ENCODE data around the gene FAM3D. TPM values are rescaled to one million over a fixed set of nuclear protein-coding genes. Genes with fewer than 3 reads are reported as not detected.

The FAM3D gene
- total and polyA plus RNA-seq, 2 of the 8 experiments (the other 6 are each of a cell fraction or from before 2014, with no cell fraction given) = not detected

GRCh38 chr3:58672880-58673279, 6.3 kb upstream of the FAM3D start:
- Histone ChIP-seq H3K4ac (replicated peaks; ENCODE audit: insufficient read length, low read depth, low read length) (no peak overlapping the region), H4K91ac (replicated peaks; ENCODE audit: insufficient read length, low read length) (no peak overlapping the region)
- WGBS, 2 experiments (ENCODE audit: extremely low coverage in 1 of 2, insufficient coverage in 1 of 2, insufficient read length in 1 of 2, insufficient replicate concordance in 2 of 2, low coverage in 1 of 2, low lambda C conversion rate in 2 of 2, missing lambda C conversion rate in 1 of 2) = 96% methylated on average over 3 of the region's 3 CpGs; no CpG with 5 or more reads in 1 of the 2 experiments

More at GRCh38 chr3:58672880-58673279, 6.3 kb upstream of the FAM3D start:
- Histone ChIP-seq H3K18ac (ENCODE audit: extremely low read depth, low read length) (no peak overlapping the region), H3K23ac (ENCODE audit: insufficient read length) (no peak overlapping the region), H3K27ac (ENCODE audit: low read depth, low read length) (no peak overlapping the region), H2BK20ac (ENCODE audit: low read length) (no peak overlapping the region), H4K8ac (ENCODE audit: extremely low read depth, insufficient read depth, low read length) (no peak overlapping the region), H4K20me1 (replicated peaks in 1 of 2; ENCODE audit: control insufficient read depth in 1 of 2, insufficient read depth in 2 of 2, low read length in 2 of 2) (no peaks in the 10 kb centered on the region), H3K56ac (replicated peaks; ENCODE audit: insufficient read length, low read depth, low read length) (no peak overlapping the region), H3K4me1 (replicated peaks in 1 of 4; ENCODE audit: control insufficient read depth in 3 of 4, insufficient read depth in 4 of 4, low read length in 3 of 4) (no peaks in the 10 kb centered on the region), H3K23me2 (ENCODE audit: low read depth, low read length) (no peaks in the 10 kb centered on the region), H3K79me2 (ENCODE audit: control insufficient read depth in 1 of 2, insufficient read depth in 2 of 2, low read length in 2 of 2) (no peaks in the 10 kb centered on the region), H3K36me3 (ENCODE audit: control insufficient read depth in 2 of 4, insufficient read depth in 4 of 4, low read length in 3 of 4) (no peaks in the 10 kb centered on the region), H2AK5ac (ENCODE audit: low read depth, low read length) (no peak overlapping the region), H2BK15ac (ENCODE audit: low read length) (no peak overlapping the region), H3K27me3 (replicated peaks in 1 of 4; ENCODE audit: control insufficient read depth in 3 of 4, extremely low read depth in 1 of 4, insufficient read depth in 3 of 4, low read length in 3 of 4) (no peaks in the 10 kb centered on the region), H3K79me1 (ENCODE audit: low read depth, low read length) (no peaks in the 10 kb centered on the region), H2BK120ac (replicated peaks; ENCODE audit: low read depth, low read length) (no peak overlapping the region), H4K5ac (ENCODE audit: insufficient read length, low read depth, low read length) (no peak overlapping the region), H3K4me3 (ENCODE audit: extremely low read depth in 1 of 4, insufficient read depth in 2 of 4, low read depth in 3 of 4, low read length in 4 of 4) (no peak overlapping the region), H3K4me2 (ENCODE audit: insufficient read depth in 1 of 2, low read depth in 2 of 2, low read length in 2 of 2) (no peak overlapping the region), H2BK12ac (ENCODE audit: low read depth, low read length) (no peak overlapping the region), H2AFZ (ENCODE audit: low read length) (no peak overlapping the region), H2BK5ac (ENCODE audit: low read depth, low read length) (no peak overlapping the region), H3K14ac (ENCODE audit: insufficient read length) (no peak overlapping the region), H3K9me3 (ENCODE audit: insufficient read depth in 2 of 2, low read depth in 1 of 2, low read length in 1 of 2) (no peaks in the 10 kb centered on the region), H3K9ac (replicated peaks in 1 of 4; ENCODE audit: extremely low read depth in 1 of 4, low read depth in 3 of 4, low read length in 3 of 4) (no peak overlapping the region)
- no peak for FAIRE-seq
- no peak for DNase-seq (ENCODE audit: low read depth in 1 of 2, low spot score in 2 of 2)
- no peak for TF ChIP-seq BCL11A (IDR thresholded peaks at IDR 0.05; ENCODE audit: low read depth in 2 of 2, low read length in 2 of 2)
- no peak for TF ChIP-seq KDM1A (IDR thresholded peaks at IDR 0.05; ENCODE audit: borderline replicate concordance, low read length)
- no peak for TF ChIP-seq MAX (IDR thresholded peaks at IDR 0.05)
- TF ChIP-seq JUND (IDR thresholded peaks at IDR 0.05; ENCODE audit: low read length) = no peak
- TF ChIP-seq JUN (IDR thresholded peaks at IDR 0.05; ENCODE audit: low read depth, low read length) = no peak
- no peak for TF ChIP-seq RAD21 (IDR thresholded peaks at IDR 0.05 in 1 of 2, conservative IDR thresholded peaks at IDR 0.05 in 1 of 2; ENCODE audit: low read depth in 2 of 2, low read length in 2 of 2)
- no peak for TF ChIP-seq SUZ12 (IDR thresholded peaks at IDR 0.05; ENCODE audit: low read length)
- TF ChIP-seq, protein P1, sequence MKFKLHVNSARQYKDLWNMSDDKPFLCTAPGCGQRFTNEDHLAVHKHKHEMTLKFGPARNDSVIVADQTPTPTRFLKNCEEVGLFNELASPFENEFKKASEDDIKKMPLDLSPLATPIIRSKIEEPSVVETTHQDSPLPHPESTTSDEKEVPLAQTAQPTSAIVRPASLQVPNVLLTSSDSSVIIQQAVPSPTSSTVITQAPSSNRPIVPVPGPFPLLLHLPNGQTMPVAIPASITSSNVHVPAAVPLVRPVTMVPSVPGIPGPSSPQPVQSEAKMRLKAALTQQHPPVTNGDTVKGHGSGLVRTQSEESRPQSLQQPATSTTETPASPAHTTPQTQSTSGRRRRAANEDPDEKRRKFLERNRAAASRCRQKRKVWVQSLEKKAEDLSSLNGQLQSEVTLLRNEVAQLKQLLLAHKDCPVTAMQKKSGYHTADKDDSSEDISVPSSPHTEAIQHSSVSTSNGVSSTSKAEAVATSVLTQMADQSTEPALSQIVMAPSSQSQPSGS (IDR thresholded peaks at IDR 0.05; ENCODE audit: low read length) = no peak
- TF ChIP-seq BRCA1 (IDR thresholded peaks at IDR 0.05; ENCODE audit: low read depth, low read length) = no peak
- ChIA-PET POLR2A (ENCODE audit: partially characterized antibody) (interaction anchor here (0.6 kb wide), 1 partner anchor 115 kb away, joined by 4 read pairs; no protein-coding TSS in a partner anchor), CTCF (ENCODE audit: partially characterized antibody) (interaction anchor here (0.7 to 1.4 kb wide), 3 partner anchors 10 to 152 kb away, joined by 3 to 9 read pairs (median 3); no protein-coding TSS in a partner anchor)
